ENCODE data around the gene MNT.

DNA sequence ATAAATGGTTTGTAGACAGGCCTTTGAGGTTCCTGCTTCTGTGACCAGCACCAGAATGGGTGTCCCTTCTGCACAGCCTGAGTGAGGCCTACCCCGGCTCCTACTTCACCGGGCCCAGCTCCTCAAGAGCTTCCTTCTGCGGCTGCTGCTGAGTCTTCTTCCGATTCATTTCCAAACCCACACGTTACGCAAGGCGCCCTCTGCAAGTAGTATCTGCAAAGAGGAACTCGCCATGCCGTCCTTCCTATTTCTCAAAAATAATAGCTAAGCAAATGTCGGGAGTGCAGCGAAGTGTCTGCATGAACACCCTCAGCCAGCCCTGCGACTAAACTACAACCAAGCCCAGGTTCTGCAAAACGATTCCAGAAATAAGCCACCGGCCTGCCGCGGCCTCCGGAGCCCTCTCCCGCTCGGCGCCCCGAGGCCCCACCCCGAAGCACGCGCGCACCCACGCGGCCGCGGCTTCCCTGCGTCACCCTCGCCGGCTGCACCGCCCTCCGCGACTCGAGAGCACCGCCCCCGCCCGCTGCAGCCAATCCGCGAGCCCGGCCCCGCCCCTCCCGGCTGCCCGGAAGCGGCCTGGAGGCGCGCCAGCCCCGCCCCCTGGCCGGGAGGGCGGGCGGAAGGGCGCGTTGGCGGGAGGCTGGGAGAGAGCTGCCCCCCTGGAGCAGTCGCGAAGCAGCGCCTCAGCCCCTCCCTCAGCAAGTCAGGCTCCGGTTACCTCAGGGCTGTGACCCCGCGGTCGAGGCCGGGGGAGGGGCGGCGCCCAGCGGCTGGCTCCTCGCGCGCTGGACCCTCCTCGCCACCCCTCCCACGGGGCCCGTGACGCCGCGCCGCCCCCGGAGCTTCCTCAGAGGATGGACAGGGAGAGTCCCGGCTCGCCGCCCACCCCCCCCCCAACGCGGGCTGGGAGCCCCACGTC, 8.3 kb downstream of the MNT start:
- TF ChIP-seq CTCF (IDR thresholded peaks at IDR 0.05; ENCODE audit: low read depth, low read length), result no peak
- no peak for TF ChIP-seq EZH2phosphoT487 (IDR thresholded peaks at IDR 0.05; ENCODE audit: low read depth)
